HEK293 (cell line): ENCODE measurements around the gene IRF1.
A peak's percentile ranks its signal among the peaks of the same experiment; 100 is the strongest.

ENCODE experiments used
- CTCF ChIP-seq: fragments of 450-650 bp; formaldehyde crosslinking; IDR thresholded peaks from 2 replicates; pipeline ENCODE4 v1.5.1; 2016; ENCODE audit warnings: missing biosample characterization, missing genetic modification characterization
- KLF9 ChIP-seq: fragments of 450-650 bp; formaldehyde crosslinking; IDR thresholded peaks from 2 replicates; pipeline ENCODE4 v1.5.1; 2016; ENCODE audit warnings: missing biosample characterization, missing genetic modification characterization, low read depth
- PBX3 ChIP-seq: sonication (generic); formaldehyde crosslinking; IDR thresholded peaks from 2 replicates; pipeline ENCODE4 v1.8.1; 2022; ENCODE audit warnings: mild to moderate bottlenecking, moderate library complexity, missing genetic modification reagents
- PRDM4 ChIP-seq: fragments of 450-650 bp; formaldehyde crosslinking; IDR thresholded peaks from 2 replicates; pipeline ENCODE4 v1.5.1; 2017; ENCODE audit warnings: missing biosample characterization, missing genetic modification characterization
- SCRT1 ChIP-seq: fragments of 450-650 bp; formaldehyde crosslinking; IDR thresholded peaks from 2 replicates; pipeline ENCODE4 v1.5.1; 2016; ENCODE audit warnings: missing biosample characterization, missing genetic modification characterization, borderline replicate concordance
- SP2 ChIP-seq: fragments of 450-650 bp; formaldehyde crosslinking; IDR thresholded peaks from 2 replicates; pipeline ENCODE4 v1.5.1; 2016; ENCODE audit warnings: missing biosample characterization, missing genetic modification characterization
- ZNF274 ChIP-seq, 2 experiments: fragments of 200-500 bp in 1 of 2; fragments of 450-650 bp in 1 of 2; sonication (Bioruptor generic) in 1 of 2; formaldehyde crosslinking in 1 of 2; IDR thresholded peaks; 2 replicates each; pipeline versions ENCODE4 v1.5.1 to v1.6.1; 2014 to 2016; ENCODE audit warnings: borderline replicate concordance in 1 of 2, inconsistent platforms in 1 of 2, low read length in 1 of 2, missing biosample characterization in 1 of 2, missing genetic modification characterization in 1 of 2
- ZNF518A ChIP-seq: fragments of 450-650 bp; formaldehyde crosslinking; conservative IDR thresholded peaks from 2 replicates; pipeline ENCODE4 v1.5.1; 2016; ENCODE audit warnings: low read depth, missing biosample characterization, missing genetic modification characterization
- ZNF707 ChIP-seq: fragments of 450-650 bp; formaldehyde crosslinking; IDR thresholded peaks from 2 replicates; pipeline ENCODE4 v1.5.1; 2016; ENCODE audit warnings: missing biosample characterization, missing genetic modification characterization
- ZSCAN5A ChIP-seq: fragments of 450-650 bp; formaldehyde crosslinking; IDR thresholded peaks from 2 replicates; pipeline ENCODE4 v1.5.1; 2016; ENCODE audit warnings: missing biosample characterization, missing genetic modification characterization

- TF ChIP-seq ZNF274 (IDR thresholded peaks at IDR 0.05; ENCODE audit: low read length) (no peak), ZNF274 (tag by site-specific recombination; IDR thresholded peaks at IDR 0.05; ENCODE audit: borderline replicate concordance) (no peak), CTCF (tag by site-specific recombination) (0 out of 2 replicates have a peak, but pooled peaks have one; percentile 13), PRDM4 (tag by site-specific recombination) (no peak), ZNF518A (tag by site-specific recombination) (no peak), PBX3 (CRISPR knock-in tag) (no peak), KLF9 (tag by site-specific recombination) (no peak), ZNF707 (tag by site-specific recombination) (no peak), SCRT1 (tag by site-specific recombination) (no peak), SP2 (no peak), ZSCAN5A (no peak)
Measured at GRCh38 chr5:132438917-132439316, 51.7 kb downstream of the IRF1 start.
